H9 (cell line): ENCODE measurements around the gene SCTR. TPM values are rescaled to one million over a fixed set of nuclear protein-coding genes. Genes with fewer than 3 reads are reported as not detected.

Experiments used
- DNase-seq: peaks from one replicate; pipeline ENCODE4 v3.0.0-alpha.2; 2017
- H2AFZ ChIP-seq: one replicate; pipeline ENCODE4 v1.6.1; 2013; ENCODE audit warnings: mild to moderate bottlenecking, low read length, control low read depth, moderate library complexity
- H2AK5ac ChIP-seq: 2 replicates; pipeline ENCODE4 v1.6.1; 2013; ENCODE audit warnings: low read length, control low read depth, mixed read lengths; ENCODE audit not compliant: insufficient read length
- H2BK120ac ChIP-seq: one replicate; pipeline ENCODE4 v1.6.1; 2013; ENCODE audit warnings: low read depth, mild to moderate bottlenecking, low read length, control low read depth, inconsistent platforms; ENCODE audit not compliant: poor library complexity, severe bottlenecking
- H2BK12ac ChIP-seq: 2 replicates; pipeline ENCODE4 v1.6.1; 2013; ENCODE audit warnings: low read length, control low read depth, mixed read lengths, low read depth; ENCODE audit not compliant: insufficient read length
- H2BK15ac ChIP-seq: 2 replicates; pipeline ENCODE4 v1.6.1; 2013; ENCODE audit warnings: low read depth, low read length, control low read depth
- H2BK20ac ChIP-seq: one replicate; pipeline ENCODE4 v1.6.1; 2013; ENCODE audit warnings: low read depth, mild to moderate bottlenecking, low read length, control low read depth, inconsistent platforms; ENCODE audit not compliant: poor library complexity, severe bottlenecking
- H2BK5ac ChIP-seq: 2 replicates; pipeline ENCODE4 v1.6.1; 2013; ENCODE audit warnings: low read length, control low read depth, mixed read lengths; ENCODE audit not compliant: insufficient read length
- H3K14ac ChIP-seq: 2 replicates; pipeline ENCODE4 v1.6.1; 2013; ENCODE audit warnings: low read length, control low read depth; ENCODE audit not compliant: insufficient read depth
- H3K18ac ChIP-seq: 2 replicates; pipeline ENCODE4 v1.6.1; 2013; ENCODE audit warnings: low read depth, mild to moderate bottlenecking, mixed read lengths, low read length, control low read depth; ENCODE audit not compliant: insufficient read length
- H3K23ac ChIP-seq: 2 replicates; pipeline ENCODE4 v1.6.1; 2013; ENCODE audit warnings: low read length, control low read depth, mixed read lengths, low read depth; ENCODE audit not compliant: insufficient read length
- H3K23me2 ChIP-seq: 2 replicates; pipeline ENCODE4 v1.6.1; 2013; ENCODE audit warnings: low read depth, mild to moderate bottlenecking, mixed read lengths, low read length, control low read depth; ENCODE audit not compliant: insufficient read length, poor library complexity, severe bottlenecking
- H3K27ac ChIP-seq: 2 replicates; pipeline ENCODE4 v1.5.1; 2013; ENCODE audit warnings: low read length, control low read depth, mixed read lengths, low read depth; ENCODE audit not compliant: insufficient read length
- H3K27me3 ChIP-seq: 2 replicates; pipeline ENCODE4 v1.6.1; 2013; ENCODE audit warnings: low read length, control low read depth, inconsistent platforms; ENCODE audit not compliant: insufficient read depth
- H3K4ac ChIP-seq: 2 replicates; pipeline ENCODE4 v1.6.1; 2013; ENCODE audit warnings: low read depth, mild to moderate bottlenecking, control low read depth, inconsistent platforms, low read length, moderate library complexity
- H3K4me1 ChIP-seq: 2 replicates; pipeline ENCODE4 v1.6.1; 2013; ENCODE audit warnings: low read length, control low read depth, inconsistent platforms; ENCODE audit not compliant: insufficient read depth
- H3K4me2 ChIP-seq: 2 replicates; pipeline ENCODE4 v1.6.1; 2013; ENCODE audit warnings: low read length, control low read depth, mixed read lengths; ENCODE audit not compliant: insufficient read length, insufficient read depth
- H3K56ac ChIP-seq: 2 replicates; pipeline ENCODE4 v1.6.1; 2013; ENCODE audit warnings: low read depth, mild to moderate bottlenecking, mixed read lengths, low read length, control low read depth; ENCODE audit not compliant: insufficient read length
- H3K79me1 ChIP-seq: 2 replicates; pipeline ENCODE4 v1.6.1; 2013; ENCODE audit warnings: low read depth, mild to moderate bottlenecking, moderate library complexity, low read length, control low read depth, inconsistent platforms; ENCODE audit not compliant: insufficient read depth, poor library complexity, severe bottlenecking
- H3K79me2 ChIP-seq: 2 replicates; pipeline ENCODE4 v1.6.1; 2013; ENCODE audit warnings: low read length, control low read depth, inconsistent platforms; ENCODE audit not compliant: insufficient read depth
- H3K9ac ChIP-seq: 2 replicates; pipeline ENCODE4 v1.6.1; 2013; ENCODE audit warnings: low read length, control low read depth, mixed read lengths; ENCODE audit not compliant: insufficient read length; ENCODE audit errors: extremely low read depth
- H3K9me3 ChIP-seq: one replicate; pipeline ENCODE4 v1.6.1; 2013; ENCODE audit warnings: low read depth, low read length, inconsistent platforms; ENCODE audit not compliant: control insufficient read depth
- H3T11ph ChIP-seq: one replicate; pipeline ENCODE4 v1.6.1; 2013; ENCODE audit warnings: mild to moderate bottlenecking, low read length, control low read depth, inconsistent platforms
- H4K20me1 ChIP-seq: one replicate; pipeline ENCODE4 v1.6.1; 2013; ENCODE audit not compliant: control insufficient read depth, insufficient read length, insufficient read depth
- H4K5ac ChIP-seq: 2 replicates; pipeline ENCODE4 v1.6.1; 2013; ENCODE audit warnings: low read depth, mild to moderate bottlenecking, mixed read lengths, low read length, control low read depth; ENCODE audit not compliant: insufficient read length
- H4K8ac ChIP-seq: replicated peaks from 2 replicates; pipeline ENCODE4 v1.6.1; 2013; ENCODE audit warnings: low read length, control low read depth, mixed read lengths, low read depth; ENCODE audit not compliant: insufficient read length
- H4K91ac ChIP-seq: 2 replicates; pipeline ENCODE4 v1.6.1; 2013; ENCODE audit warnings: low read depth, mild to moderate bottlenecking, moderate library complexity, mixed read lengths, low read length, control low read depth; ENCODE audit not compliant: insufficient read length
- H3K27ac Mint-ChIP-seq, 3 experiments: 2 replicates in 2 of 3; 3 replicates in 1 of 3; pipeline ENCODE4 v1.8.0; 2020 to 2021; ENCODE audit warnings: mixed read lengths in 3 of 3, mild to moderate bottlenecking in 1 of 3, moderate library complexity in 1 of 3
- H3K27me3 Mint-ChIP-seq: 2 replicates; pipeline ENCODE4 v1.8.0; 2021; ENCODE audit warnings: low read depth, mild to moderate bottlenecking, moderate library complexity, mixed read lengths
- H3K36me3 Mint-ChIP-seq, 3 experiments: 2 replicates in 2 of 3; 3 replicates in 1 of 3; pipeline ENCODE4 v1.8.0; 2020 to 2021; ENCODE audit warnings: low read depth in 3 of 3, mixed read lengths in 3 of 3; ENCODE audit not compliant: insufficient read depth in 1 of 3
- H3K4me1 Mint-ChIP-seq, 2 experiments: 2 replicates each; pipeline ENCODE4 v1.8.0; 2020; ENCODE audit warnings: mixed read lengths in 2 of 2
- H3K4me3 Mint-ChIP-seq, 2 experiments: 2 replicates in 1 of 2; 3 replicates in 1 of 2; pipeline ENCODE4 v1.8.0; 2020 to 2021; ENCODE audit warnings: mild to moderate bottlenecking in 2 of 2, mixed read lengths in 2 of 2, moderate library complexity in 1 of 2
- H3K9me3 Mint-ChIP-seq, 2 experiments: 2 replicates in 1 of 2; 3 replicates in 1 of 2; pipeline ENCODE4 v1.8.0; 2020; ENCODE audit warnings: mild to moderate bottlenecking in 2 of 2, mixed read lengths in 2 of 2, moderate library complexity in 1 of 2
- CTCF ChIP-seq: fragments of 200-600 bp; sonication (generic); conservative IDR thresholded peaks from 3 replicates; pipeline ENCODE4 v1.8.0; 2021; ENCODE audit warnings: antibody characterized with exemption, mild to moderate bottlenecking
- WGBS: extraction: QIAGEN DNeasy Blood & Tissue Kit; methylation state at CpG from one replicate; pipeline ENCODE4 v1.1.7; 2013; ENCODE audit warnings: missing lambda C conversion rate, low lambda C conversion rate, mixed read lengths; ENCODE audit not compliant: insufficient read length; ENCODE audit errors: extremely low coverage; 5-methylcytosine and 5-hydroxymethylcytosine counted together
- total RNA-seq: library from RNA; stranded (reverse); gene quantifications from 2 replicates; pipeline ENCODE4 v1.2.1, GENCODE V29; 2021

Gene SCTR
- total RNA-seq, 1 experiment from 2014 or later, result not detected

GRCh38 chr2:119442226-119442619 lies 82.1 kb downstream of the SCTR start:
- no CpG with 5 or more reads among the region's 7 CpGs for WGBS
- H4K91ac ChIP-seq, result no peak overlapping the region

More at GRCh38 chr2:119442226-119442619, 82.1 kb downstream of the SCTR start:
- Histone ChIP-seq H3K4me1 (no peaks in the 10 kb centered on the region; the same call in 1 of the 2 replicates), H3T11ph (no peak overlapping the region), H3K23me2 (no peaks in the 10 kb centered on the region), H3K4me2 (no peak overlapping the region), H3K27ac (no peak overlapping the region), H2BK120ac (no peak overlapping the region), H4K8ac (no peak overlapping the region), H2BK15ac (no peak overlapping the region), H2BK20ac (no peak overlapping the region), H2AK5ac (no peak overlapping the region), H3K27me3 (no peaks in the 10 kb centered on the region), H2BK5ac (no peak overlapping the region), H3K9me3 (no peaks in the 10 kb centered on the region), H3K79me2 (no peaks in the 10 kb centered on the region), H4K20me1 (no peaks in the 10 kb centered on the region), H3K4ac (no peak overlapping the region), H3K14ac (no peak overlapping the region), H3K9ac (no peak overlapping the region), H3K79me1 (no peaks in the 10 kb centered on the region), H3K56ac (no peak overlapping the region), H2AFZ (no peak overlapping the region), H3K18ac (no peak overlapping the region), H3K23ac (no peak overlapping the region), H4K5ac (no peak overlapping the region), H2BK12ac (no peak overlapping the region)
- no peak for TF ChIP-seq CTCF
- Mint-ChIP-seq H3K27me3 (peaks cover 2% of the 10 kb centered on the region), H3K36me3 (peaks cover under 1 to 2% (median under 1%) of the 10 kb centered on the region in 3 experiments; a peak in 4 of 7 replicates), H3K4me1 (peaks cover 6 to 12% of the 10 kb centered on the region in 2 experiments), H3K9me3 (no peaks in the 10 kb centered on the region), H3K27ac (no peak overlapping the region), H3K4me3 (no peak overlapping the region)
- DNase-seq, result no peak
